ENCODE measurements around the gene EGFR.

The EGFR gene

DNA sequence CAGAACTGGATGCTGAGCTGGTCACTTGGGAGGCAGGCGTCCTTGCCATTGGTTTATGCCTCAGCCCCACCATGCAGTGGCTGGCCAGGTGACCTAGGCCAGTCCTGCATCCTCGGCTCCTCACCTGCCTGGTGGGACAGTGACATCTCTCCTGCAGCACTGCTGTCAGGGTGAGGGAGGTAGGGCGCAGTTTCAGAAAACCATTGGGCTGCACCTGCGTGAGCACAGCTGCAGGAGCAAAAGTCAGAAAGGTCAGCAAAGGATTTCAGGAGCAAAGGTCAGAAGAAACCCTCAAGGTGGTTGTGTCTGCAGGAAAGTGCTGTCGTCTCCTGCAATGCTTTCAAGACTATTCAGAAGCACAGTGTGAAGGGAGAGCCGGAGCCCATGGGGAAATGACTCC is 48.1 kb downstream of the EGFR start:
- Histone ChIP-seq H3K4me1 (ENCODE audit: control insufficient read depth, insufficient read depth, low read length) (peaks cover 94% of the 10 kb centered on the region), H3K36me3 (ENCODE audit: insufficient read depth, low read length) (peaks cover 21% of the 10 kb centered on the region), H3K9me3 (replicated peaks; ENCODE audit: low read length) (no peaks in the 10 kb centered on the region), H3K9ac (ENCODE audit: low read depth, low read length) (peak overlapping the region; percentile 86), H3K4me3 (ENCODE audit: low read length) (peak overlapping the region; percentile 12), H3K27me3 (ENCODE audit: control insufficient read depth, insufficient read depth, low read length) (no peaks in the 10 kb centered on the region), H3K4me2 (ENCODE audit: low read length) (peak overlapping the region; percentile 79)

DNA sequence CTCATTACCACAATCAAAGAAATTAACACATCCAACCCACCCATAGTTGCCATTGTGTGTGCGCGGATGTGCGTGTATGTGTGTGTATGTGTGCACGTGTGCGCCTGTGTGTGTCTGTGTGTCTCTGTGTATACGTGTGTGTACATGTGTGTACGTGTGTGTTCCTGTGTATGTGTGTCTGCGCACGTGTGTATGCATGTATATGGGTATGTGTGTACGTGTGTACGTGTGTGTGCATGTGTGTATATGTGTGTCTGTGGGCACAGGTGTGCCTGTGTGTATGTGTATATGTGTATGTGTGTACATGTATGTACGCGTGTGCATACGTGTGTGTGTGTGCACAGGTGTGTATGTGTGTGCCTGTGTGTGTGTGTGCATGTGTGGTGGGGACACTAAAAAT is 48.9 kb downstream of the EGFR start:
- H3K9me3 ChIP-seq (replicated peaks; ENCODE audit: low read length): no peaks in the 10 kb centered on the region
- no peak overlapping the region for H3K9ac ChIP-seq (ENCODE audit: low read depth, low read length)
- no peak overlapping the region for H3K4me3 ChIP-seq (ENCODE audit: low read length)
- no peaks in the 10 kb centered on the region for H3K27me3 ChIP-seq (ENCODE audit: control insufficient read depth, insufficient read depth, low read length)
- no peak overlapping the region for H3K4me2 ChIP-seq (ENCODE audit: low read length)
- H3K4me1 ChIP-seq (ENCODE audit: control insufficient read depth, insufficient read depth, low read length): peaks cover 94% of the 10 kb centered on the region
- peaks cover 21% of the 10 kb centered on the region for H3K36me3 ChIP-seq (ENCODE audit: insufficient read depth, low read length)

- H3K4me1 ChIP-seq (ENCODE audit: control insufficient read depth, insufficient read depth, low read length): peaks cover 94% of the 10 kb centered on the region
- H3K9me3 ChIP-seq (replicated peaks; ENCODE audit: low read length): no peaks in the 10 kb centered on the region
- no peak overlapping the region for H3K9ac ChIP-seq (ENCODE audit: low read depth, low read length)
- H3K27me3 ChIP-seq (ENCODE audit: control insufficient read depth, insufficient read depth, low read length): no peaks in the 10 kb centered on the region
- H3K36me3 ChIP-seq (ENCODE audit: insufficient read depth, low read length): peaks cover 19% of the 10 kb centered on the region
- no peak overlapping the region for H3K4me2 ChIP-seq (ENCODE audit: low read length)
- no peak overlapping the region for H3K4me3 ChIP-seq (ENCODE audit: low read length)
Observed at GRCh38 chr7:55069271-55069792, 50.5 kb downstream of the EGFR start.

- peak overlapping the region; percentile 29 for H3K9ac ChIP-seq (ENCODE audit: low read depth, low read length)
- no peaks in the 10 kb centered on the region for H3K9me3 ChIP-seq (replicated peaks; ENCODE audit: low read length)
- H3K4me2 ChIP-seq (ENCODE audit: low read length): peak overlapping the region; percentile 30
- peaks cover 93% of the 10 kb centered on the region for H3K4me1 ChIP-seq (ENCODE audit: control insufficient read depth, insufficient read depth, low read length)
- no peaks in the 10 kb centered on the region for H3K27me3 ChIP-seq (ENCODE audit: control insufficient read depth, insufficient read depth, low read length)
- H3K4me3 ChIP-seq (ENCODE audit: low read length): no peak overlapping the region
- H3K36me3 ChIP-seq (ENCODE audit: insufficient read depth, low read length): peaks cover 17% of the 10 kb centered on the region
Observed at GRCh38 chr7:55070271-55070743, 51.5 kb downstream of the EGFR start.

DNA sequence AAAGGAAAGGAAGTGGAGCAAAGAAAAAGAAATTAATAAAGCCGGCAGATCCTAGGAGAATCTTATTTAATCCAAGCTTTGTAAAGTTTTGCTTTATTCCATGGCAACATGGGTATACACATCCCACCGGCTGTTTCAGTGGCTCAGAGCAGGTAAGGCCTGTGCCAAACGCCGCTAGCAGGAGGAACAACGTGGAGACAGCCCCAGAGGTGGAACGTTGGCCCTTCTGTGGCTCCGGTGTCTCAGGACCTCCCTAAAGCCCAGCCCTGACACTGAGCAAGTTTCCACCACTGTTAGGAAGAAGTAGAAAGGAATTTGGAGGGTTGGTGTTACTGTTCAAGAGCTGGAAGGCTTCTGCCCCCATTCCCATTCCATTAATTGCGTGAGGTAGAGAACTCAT is 52.0 kb downstream of the EGFR start:
- Histone ChIP-seq H3K4me1 (ENCODE audit: control insufficient read depth, insufficient read depth, low read length) (peaks cover 93% of the 10 kb centered on the region), H3K36me3 (ENCODE audit: insufficient read depth, low read length) (peaks cover 17% of the 10 kb centered on the region), H3K27me3 (ENCODE audit: control insufficient read depth, insufficient read depth, low read length) (no peaks in the 10 kb centered on the region), H3K9ac (ENCODE audit: low read depth, low read length) (peak overlapping the region; percentile 29), H3K4me3 (ENCODE audit: low read length) (no peak overlapping the region), H3K9me3 (replicated peaks; ENCODE audit: low read length) (no peaks in the 10 kb centered on the region), H3K4me2 (ENCODE audit: low read length) (peak overlapping the region; percentile 30)

- Histone ChIP-seq H3K36me3 (ENCODE audit: insufficient read depth, low read length) (peaks cover 17% of the 10 kb centered on the region), H3K4me2 (ENCODE audit: low read length) (peak overlapping the region; percentile 72), H3K4me1 (ENCODE audit: control insufficient read depth, insufficient read depth, low read length) (peaks cover 93% of the 10 kb centered on the region), H3K4me3 (ENCODE audit: low read length) (no peak overlapping the region), H3K9ac (ENCODE audit: low read depth, low read length) (peak overlapping the region; percentile 70), H3K9me3 (replicated peaks; ENCODE audit: low read length) (no peaks in the 10 kb centered on the region), H3K27me3 (ENCODE audit: control insufficient read depth, insufficient read depth, low read length) (no peaks in the 10 kb centered on the region)
Observed at GRCh38 chr7:55071411-55072175, 52.8 kb downstream of the EGFR start.

GRCh38 chr7:55072251-55072650 is 53.4 kb downstream of the EGFR start:
- H3K4me3 ChIP-seq (ENCODE audit: low read length): no peak overlapping the region
- H3K9me3 ChIP-seq (replicated peaks; ENCODE audit: low read length): no peaks in the 10 kb centered on the region
- H3K4me1 ChIP-seq (ENCODE audit: control insufficient read depth, insufficient read depth, low read length): peaks cover 93% of the 10 kb centered on the region
- no peaks in the 10 kb centered on the region for H3K27me3 ChIP-seq (ENCODE audit: control insufficient read depth, insufficient read depth, low read length)
- peak overlapping the region; percentile 72 for H3K4me2 ChIP-seq (ENCODE audit: low read length)
- peak overlapping the region; percentile 70 for H3K9ac ChIP-seq (ENCODE audit: low read depth, low read length)
- H3K36me3 ChIP-seq (ENCODE audit: insufficient read depth, low read length): peaks cover 12% of the 10 kb centered on the region

- Histone ChIP-seq H3K4me2 (ENCODE audit: low read length) (peak overlapping the region; percentile 72), H3K4me3 (ENCODE audit: low read length) (no peak overlapping the region), H3K9ac (ENCODE audit: low read depth, low read length) (peak overlapping the region; percentile 70), H3K36me3 (ENCODE audit: insufficient read depth, low read length) (peaks cover 11% of the 10 kb centered on the region), H3K9me3 (replicated peaks; ENCODE audit: low read length) (no peaks in the 10 kb centered on the region), H3K27me3 (ENCODE audit: control insufficient read depth, insufficient read depth, low read length) (no peaks in the 10 kb centered on the region), H3K4me1 (ENCODE audit: control insufficient read depth, insufficient read depth, low read length) (peaks cover 95% of the 10 kb centered on the region)
Observed at GRCh38 chr7:55073051-55073511, 54.3 kb downstream of the EGFR start.

- H3K4me3 ChIP-seq (ENCODE audit: low read length): peak overlapping the region; percentile 51
- H3K4me1 ChIP-seq (ENCODE audit: control insufficient read depth, insufficient read depth, low read length): peaks cover 98% of the 10 kb centered on the region
- no peaks in the 10 kb centered on the region for H3K9me3 ChIP-seq (replicated peaks; ENCODE audit: low read length)
- peaks cover 4% of the 10 kb centered on the region for H3K36me3 ChIP-seq (ENCODE audit: insufficient read depth, low read length)
- H3K9ac ChIP-seq (ENCODE audit: low read depth, low read length): peak overlapping the region; percentile 70
- no peaks in the 10 kb centered on the region for H3K27me3 ChIP-seq (ENCODE audit: control insufficient read depth, insufficient read depth, low read length)
- H3K4me2 ChIP-seq (ENCODE audit: low read length): peak overlapping the region; percentile 72
Observed at GRCh38 chr7:55073976-55074528, 55.2 kb downstream of the EGFR start.

GRCh38 chr7:55075464-55076021 is 56.7 kb downstream of the EGFR start:
- peaks cover 6% of the 10 kb centered on the region for H3K36me3 ChIP-seq (ENCODE audit: insufficient read depth, low read length)
- H3K27me3 ChIP-seq (ENCODE audit: control insufficient read depth, insufficient read depth, low read length): no peaks in the 10 kb centered on the region
- peak overlapping the region; percentile 7 for H3K4me2 ChIP-seq (ENCODE audit: low read length)
- no peak overlapping the region for H3K4me3 ChIP-seq (ENCODE audit: low read length)
- peak overlapping the region; percentile 70 for H3K9ac ChIP-seq (ENCODE audit: low read depth, low read length)
- no peaks in the 10 kb centered on the region for H3K9me3 ChIP-seq (replicated peaks; ENCODE audit: low read length)
- peaks cover 97% of the 10 kb centered on the region for H3K4me1 ChIP-seq (ENCODE audit: control insufficient read depth, insufficient read depth, low read length)

- Histone ChIP-seq H3K36me3 (ENCODE audit: insufficient read depth, low read length) (peaks cover 9% of the 10 kb centered on the region), H3K4me3 (ENCODE audit: low read length) (no peak overlapping the region), H3K9me3 (replicated peaks; ENCODE audit: low read length) (no peaks in the 10 kb centered on the region), H3K27me3 (ENCODE audit: control insufficient read depth, insufficient read depth, low read length) (no peaks in the 10 kb centered on the region), H3K4me2 (ENCODE audit: low read length) (peak overlapping the region; percentile 44), H3K4me1 (ENCODE audit: control insufficient read depth, insufficient read depth, low read length) (peaks cover 93% of the 10 kb centered on the region), H3K9ac (ENCODE audit: low read depth, low read length) (peak overlapping the region; percentile 40)
Observed at GRCh38 chr7:55077561-55078410, 59.0 kb downstream of the EGFR start.

Data from skeletal muscle satellite cell (primary cell).